Daoy (cell line): Measurements from ENCODE around the gene UBR3. TPM values are rescaled to one million over a fixed set of nuclear protein-coding genes. Genes with fewer than 3 reads are reported as not detected.
"Not testable (repeated sequence)": the region's sequence is repeated elsewhere in the genome, so short reads cannot be mapped to it uniquely, and the experiment has no call there.

Source experiments
- DNase-seq: peaks from one replicate; pipeline ENCODE4 v3.0.0-alpha.2; 2015; ENCODE audit warnings: low read depth
- total RNA-seq: library from RNA; depleted of rRNA; stranded (reverse); fragments of >200 nt; shearing (Covaris generic); gene quantifications from 2 replicates; pipeline ENCODE4 v1.2.3, GENCODE V29; 2014; rRNA removed

UBR3 gene, protein sequence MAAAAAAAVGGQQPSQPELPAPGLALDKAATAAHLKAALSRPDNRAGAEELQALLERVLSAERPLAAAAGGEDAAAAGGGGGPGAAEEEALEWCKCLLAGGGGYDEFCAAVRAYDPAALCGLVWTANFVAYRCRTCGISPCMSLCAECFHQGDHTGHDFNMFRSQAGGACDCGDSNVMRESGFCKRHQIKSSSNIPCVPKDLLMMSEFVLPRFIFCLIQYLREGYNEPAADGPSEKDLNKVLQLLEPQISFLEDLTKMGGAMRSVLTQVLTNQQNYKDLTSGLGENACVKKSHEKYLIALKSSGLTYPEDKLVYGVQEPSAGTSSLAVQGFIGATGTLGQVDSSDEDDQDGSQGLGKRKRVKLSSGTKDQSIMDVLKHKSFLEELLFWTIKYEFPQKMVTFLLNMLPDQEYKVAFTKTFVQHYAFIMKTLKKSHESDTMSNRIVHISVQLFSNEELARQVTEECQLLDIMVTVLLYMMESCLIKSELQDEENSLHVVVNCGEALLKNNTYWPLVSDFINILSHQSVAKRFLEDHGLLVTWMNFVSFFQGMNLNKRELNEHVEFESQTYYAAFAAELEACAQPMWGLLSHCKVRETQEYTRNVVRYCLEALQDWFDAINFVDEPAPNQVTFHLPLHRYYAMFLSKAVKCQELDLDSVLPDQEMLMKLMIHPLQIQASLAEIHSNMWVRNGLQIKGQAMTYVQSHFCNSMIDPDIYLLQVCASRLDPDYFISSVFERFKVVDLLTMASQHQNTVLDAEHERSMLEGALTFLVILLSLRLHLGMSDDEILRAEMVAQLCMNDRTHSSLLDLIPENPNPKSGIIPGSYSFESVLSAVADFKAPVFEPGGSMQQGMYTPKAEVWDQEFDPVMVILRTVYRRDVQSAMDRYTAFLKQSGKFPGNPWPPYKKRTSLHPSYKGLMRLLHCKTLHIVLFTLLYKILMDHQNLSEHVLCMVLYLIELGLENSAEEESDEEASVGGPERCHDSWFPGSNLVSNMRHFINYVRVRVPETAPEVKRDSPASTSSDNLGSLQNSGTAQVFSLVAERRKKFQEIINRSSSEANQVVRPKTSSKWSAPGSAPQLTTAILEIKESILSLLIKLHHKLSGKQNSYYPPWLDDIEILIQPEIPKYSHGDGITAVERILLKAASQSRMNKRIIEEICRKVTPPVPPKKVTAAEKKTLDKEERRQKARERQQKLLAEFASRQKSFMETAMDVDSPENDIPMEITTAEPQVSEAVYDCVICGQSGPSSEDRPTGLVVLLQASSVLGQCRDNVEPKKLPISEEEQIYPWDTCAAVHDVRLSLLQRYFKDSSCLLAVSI (N-terminal part only)
- total RNA-seq, result 16.3 and 19.7 TPM in 2 replicates

DNA sequence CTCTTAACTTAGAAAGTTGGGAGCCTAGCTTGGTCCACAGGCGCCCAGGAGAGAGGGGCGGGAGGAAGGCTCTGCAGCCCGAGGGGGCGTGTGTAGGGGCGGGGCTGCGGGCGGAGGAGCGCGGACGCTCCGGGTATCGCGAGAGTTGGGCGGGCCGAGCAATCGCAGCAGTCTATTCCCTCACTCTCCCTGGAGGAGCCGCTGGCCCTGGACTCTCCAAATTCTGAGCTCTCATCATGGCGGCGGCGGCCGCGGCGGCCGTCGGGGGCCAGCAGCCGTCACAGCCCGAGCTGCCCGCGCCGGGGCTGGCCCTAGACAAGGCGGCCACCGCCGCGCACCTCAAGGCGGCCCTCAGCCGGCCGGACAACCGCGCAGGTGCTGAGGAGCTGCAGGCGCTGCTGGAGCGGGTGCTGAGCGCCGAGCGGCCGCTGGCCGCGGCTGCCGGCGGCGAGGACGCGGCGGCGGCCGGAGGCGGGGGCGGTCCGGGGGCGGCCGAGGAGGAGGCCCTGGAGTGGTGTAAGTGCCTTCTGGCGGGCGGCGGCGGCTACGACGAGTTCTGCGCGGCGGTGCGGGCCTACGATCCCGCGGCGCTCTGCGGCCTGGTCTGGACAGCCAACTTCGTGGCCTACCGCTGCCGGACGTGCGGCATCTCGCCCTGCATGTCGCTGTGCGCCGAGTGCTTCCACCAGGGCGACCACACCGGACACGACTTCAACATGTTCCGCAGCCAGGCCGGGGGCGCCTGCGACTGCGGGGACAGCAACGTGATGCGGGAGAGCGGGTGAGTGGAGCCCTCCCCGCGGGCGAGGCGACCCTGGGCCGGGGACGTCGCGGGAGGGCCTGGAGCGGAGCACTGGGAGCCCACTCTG is at the start of gene UBR3:
Gene UBR3, plus strand, starts transcription at position 183 of the 869 bp plus-strand sequence. Its CDS starts 54 bp downstream, at position 237.
- peak; percentile 95 for DNase-seq

DNA sequence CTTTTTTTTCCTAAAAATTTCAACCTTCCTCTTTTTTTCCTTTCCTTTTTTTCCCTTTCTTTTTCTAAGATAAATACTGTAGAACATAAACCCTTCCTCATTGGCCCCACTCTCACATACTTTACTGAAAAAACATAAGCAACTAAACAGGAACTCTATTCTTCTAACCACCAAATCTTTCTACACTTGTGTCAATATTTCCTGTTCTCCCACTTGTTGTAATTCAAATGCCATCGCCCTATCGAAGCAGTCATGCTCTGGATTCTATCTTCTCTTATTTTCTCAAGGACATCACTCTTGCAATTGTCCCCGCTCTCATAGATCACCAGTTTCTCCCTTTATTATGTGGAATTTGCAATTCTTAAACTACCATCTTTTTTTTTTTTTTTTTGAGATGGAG is 48.8 kb upstream of the UBR3 start:
- no peak for DNase-seq

DNA sequence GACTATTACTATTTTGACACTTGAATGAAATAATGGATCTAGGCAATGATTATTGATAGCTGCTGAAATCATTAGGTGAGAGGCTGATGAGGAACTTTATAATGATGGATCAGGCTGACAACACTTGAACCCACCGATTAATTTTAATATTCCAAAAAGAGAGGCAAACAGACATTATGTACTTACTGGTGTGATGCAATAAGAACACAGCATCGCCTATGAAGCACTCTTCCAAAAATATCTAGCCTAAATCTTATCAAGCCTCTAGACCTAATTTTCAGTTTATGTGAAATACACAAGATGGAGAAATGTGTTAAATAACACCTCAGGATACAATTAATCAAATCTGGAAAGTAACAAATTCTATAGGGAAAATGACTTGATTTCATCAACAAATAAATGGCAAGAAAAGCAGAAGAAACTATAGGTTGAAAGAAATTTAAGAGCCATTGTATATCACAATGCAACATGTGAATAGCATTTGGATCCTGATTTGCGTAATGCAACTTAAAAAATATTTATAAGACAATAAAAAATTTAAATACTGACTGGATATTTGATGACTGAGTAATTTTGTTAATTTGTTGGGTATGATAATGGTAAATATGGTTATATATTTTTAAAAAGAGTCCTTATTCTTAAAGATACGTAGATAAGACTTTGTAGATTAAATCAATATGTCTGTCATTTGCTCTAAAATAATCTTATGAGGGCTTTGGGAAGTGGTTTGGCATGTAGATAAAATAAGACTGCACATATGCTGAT is 45.8 kb upstream of the UBR3 start:
- no peak for DNase-seq

- DNase-seq, result no peak
Measured at GRCh38 chr2:169782513-169782912, 44.7 kb upstream of the UBR3 start.

- DNase-seq, result no peak
Measured at GRCh38 chr2:169790581-169790980, 36.7 kb upstream of the UBR3 start.

GRCh38 chr2:169795181-169795580 is 32.1 kb upstream of the UBR3 start:
- no peak for DNase-seq

DNA sequence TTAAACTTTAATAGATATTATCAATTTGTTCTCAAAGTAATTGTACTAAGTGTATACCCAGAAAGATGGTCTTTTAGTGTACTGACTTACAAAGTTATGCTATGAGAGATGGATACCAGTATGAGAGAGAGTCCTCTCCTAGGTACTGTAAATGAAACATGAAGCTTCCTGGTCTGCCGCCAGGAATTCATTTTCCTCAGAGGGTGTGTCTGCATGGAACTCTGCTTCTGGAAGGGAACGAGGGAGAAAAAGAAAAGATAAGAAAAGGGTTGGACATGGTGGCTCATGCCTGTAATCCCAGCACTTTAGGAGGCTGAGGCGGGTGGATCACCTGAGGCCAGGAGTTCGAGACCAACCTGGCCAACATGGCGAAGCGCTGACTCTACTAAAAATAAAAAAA is 30.8 kb upstream of the UBR3 start:
- no peak for DNase-seq

- DNase-seq, result no peak
Measured at GRCh38 chr2:169797601-169798000, 29.7 kb upstream of the UBR3 start.

DNA sequence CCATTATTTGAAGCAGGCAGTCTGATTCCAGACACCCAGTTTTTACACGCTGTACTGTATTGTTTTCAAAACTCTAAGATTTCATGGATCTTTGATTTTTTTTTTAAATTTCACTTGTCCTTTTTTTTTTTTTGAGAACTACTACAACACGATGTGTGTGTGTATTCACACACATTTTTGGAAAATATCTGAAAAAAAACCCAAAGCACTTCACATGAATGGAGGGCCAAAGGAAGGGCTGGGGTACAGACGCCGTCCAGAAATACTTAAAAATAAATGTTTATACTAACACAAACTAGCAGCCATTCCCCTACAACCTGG is 28.9 kb upstream of the UBR3 start:
- no peak for DNase-seq

- peak; percentile 96 for DNase-seq
Measured at GRCh38 chr2:169798718-169799592, 28.3 kb upstream of the UBR3 start, which contains the start of gene SSB. TSS of gene SSB (plus strand) at chr2:169798871. CDS start at chr2:169800961, 2,090 bp downstream.

- no peak for DNase-seq
Measured at GRCh38 chr2:169803480-169803879, 23.8 kb upstream of the UBR3 start.

DNA sequence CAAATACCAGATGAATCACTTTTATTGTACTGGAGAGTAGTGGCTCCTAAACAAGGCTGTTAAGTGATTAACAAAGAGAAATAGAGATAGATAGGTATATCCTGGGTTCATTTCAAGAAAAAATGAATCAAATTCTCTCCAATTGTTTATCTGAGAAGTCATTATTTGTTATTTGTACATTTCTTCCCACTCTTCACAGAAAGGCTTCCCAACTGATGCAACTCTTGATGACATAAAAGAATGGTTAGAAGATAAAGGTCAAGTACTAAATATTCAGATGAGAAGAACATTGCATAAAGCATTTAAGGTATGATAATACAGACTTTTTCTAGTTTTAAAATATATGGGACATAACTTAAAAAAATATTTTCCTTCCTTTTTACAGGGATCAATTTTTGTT is 20.7 kb upstream of the UBR3 start:
- DNase-seq, result no peak

DNA sequence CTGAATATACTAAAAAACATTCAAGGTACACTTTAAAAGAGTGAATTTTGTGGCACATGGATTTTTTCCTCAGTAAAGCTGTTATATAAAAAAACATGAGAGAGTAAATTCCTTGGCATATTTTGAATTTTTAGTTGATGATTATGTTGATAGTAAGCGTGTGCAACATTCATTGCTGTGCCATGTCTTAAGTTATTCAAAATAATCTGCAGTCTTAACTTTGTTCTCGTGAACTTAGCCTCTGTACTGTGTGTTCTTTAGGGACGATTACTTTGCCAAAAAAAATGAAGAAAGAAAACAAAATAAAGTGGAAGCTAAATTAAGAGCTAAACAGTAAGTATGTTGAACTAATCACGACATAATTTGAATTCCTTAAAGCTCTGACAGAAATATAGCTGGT is 19.0 kb upstream of the UBR3 start:
- DNase-seq, result no peak

DNA sequence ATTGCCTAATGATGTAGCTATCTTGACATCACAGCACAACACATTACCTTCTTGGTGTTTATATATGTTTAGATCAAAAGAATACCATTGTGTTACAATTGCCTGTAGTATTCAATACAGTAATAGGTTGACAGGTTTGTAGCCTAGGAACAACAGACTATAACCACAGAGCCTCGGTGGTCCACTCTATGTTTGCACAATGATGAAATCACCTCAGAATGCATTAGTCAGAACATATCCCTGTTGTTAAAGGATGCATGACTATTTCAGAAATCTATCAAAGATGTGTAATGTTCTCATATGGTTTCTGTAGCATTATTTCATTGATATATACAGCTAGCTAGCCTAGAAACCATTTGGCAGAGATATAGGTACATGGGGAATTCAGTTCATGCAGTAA is 11.4 kb upstream of the UBR3 start:
- DNase-seq, result peak; percentile 74

GRCh38 chr2:169816961-169817360 is 10.3 kb upstream of the UBR3 start:
- DNase-seq, result not testable (repeated sequence)

- DNase-seq, result not testable (repeated sequence)
Measured at GRCh38 chr2:169817369-169817768, 9.9 kb upstream of the UBR3 start.

GRCh38 chr2:169818241-169818640 is 9.0 kb upstream of the UBR3 start:
- DNase-seq, result no peak

GRCh38 chr2:169819106-169819505 is 8.1 kb upstream of the UBR3 start:
- peak; percentile 29 for DNase-seq

DNA sequence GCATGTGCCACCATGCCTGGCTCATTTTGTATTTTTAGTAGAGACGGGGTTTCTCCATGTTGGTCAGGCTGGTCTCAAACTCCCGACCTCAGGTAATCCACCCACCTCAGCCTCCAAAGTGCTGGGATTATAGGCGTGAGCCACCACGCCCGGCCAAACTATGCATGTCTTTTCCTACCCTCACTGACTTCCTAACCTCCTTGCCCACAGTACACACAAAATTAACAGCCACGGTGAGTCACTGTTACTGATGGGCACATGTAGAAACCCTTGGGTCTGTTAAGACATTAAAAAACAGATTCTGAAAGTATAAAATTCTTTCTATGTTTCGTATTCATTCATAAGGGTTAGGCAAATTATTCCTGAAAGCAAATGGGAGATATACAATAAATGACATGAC is 7.2 kb upstream of the UBR3 start:
- DNase-seq, result peak; percentile 63
